Neural cell (in vitro differentiated cells): ENCODE data around the gene PLEKHA1. TPM values are rescaled to one million over a fixed set of nuclear protein-coding genes. Genes with fewer than 3 reads are reported as not detected.

Experiments
- H2AFZ ChIP-seq: fragments of 200-600, 300-800 bp; sonication (generic), shearing (Covaris generic); 2 replicates; pipeline ENCODE4 v1.6.0; 2014; ENCODE audit warnings: low read depth, mild to moderate bottlenecking, antibody characterized with exemption, low read length, moderate library complexity
- H3F3A ChIP-seq: fragments of 200-600 bp; shearing (Covaris generic); 2 replicates; pipeline ENCODE4 v1.6.1; 2016; ENCODE audit warnings: mild to moderate bottlenecking, moderate library complexity, mixed read lengths, antibody characterized with exemption, low read length; ENCODE audit not compliant: insufficient read depth, poor library complexity, severe bottlenecking
- H3K27ac ChIP-seq: fragments of 200-600, 300-800 bp; sonication (generic), shearing (Covaris generic); 2 replicates; pipeline ENCODE4 v1.5.1; 2014; ENCODE audit warnings: mild to moderate bottlenecking, low read length, moderate library complexity
- H3K27me3 ChIP-seq: fragments of 300-800, 200-600 bp; sonication (generic), shearing (Covaris generic); 2 replicates; pipeline ENCODE4 v1.6.0; 2014; ENCODE audit warnings: mild to moderate bottlenecking, low read depth, low read length, moderate library complexity; ENCODE audit not compliant: insufficient read depth
- H3K36me3 ChIP-seq: fragments of 300-800, 200-600 bp; sonication (generic), shearing (Covaris generic); 2 replicates; pipeline ENCODE4 v1.5.1; 2014; ENCODE audit warnings: mild to moderate bottlenecking, antibody characterized with exemption, low read length, moderate library complexity; ENCODE audit not compliant: insufficient read depth
- H3K4me2 ChIP-seq: fragments of 300-800, 200-600 bp; sonication (generic), shearing (Covaris generic); 2 replicates; pipeline ENCODE4 v1.6.0; 2014; ENCODE audit warnings: mild to moderate bottlenecking, low read length
- H3K4me3 ChIP-seq: fragments of 300-800, 200-600 bp; sonication (generic), shearing (Covaris generic); 2 replicates; pipeline ENCODE4 v1.5.1; 2014; ENCODE audit warnings: mild to moderate bottlenecking, low read length, moderate library complexity
- H3K79me2 ChIP-seq: fragments of 200-600 bp; shearing (Covaris generic); replicated peaks from 2 replicates; pipeline ENCODE4 v1.6.0; 2014; ENCODE audit warnings: mild to moderate bottlenecking, low read length, moderate library complexity; ENCODE audit not compliant: insufficient read depth
- H3K9ac ChIP-seq: fragments of 300-800, 200-600 bp; sonication (generic), shearing (Covaris generic); 2 replicates; pipeline ENCODE4 v1.6.1; 2016; ENCODE audit warnings: mild to moderate bottlenecking, low read length, mixed read lengths
- H3K9me2 ChIP-seq: fragments of 200-600 bp; shearing (Covaris generic); 2 replicates; pipeline ENCODE4 v1.6.1; 2016; ENCODE audit warnings: mild to moderate bottlenecking, low read length, mixed read lengths; ENCODE audit not compliant: insufficient read depth
- H3K9me3 ChIP-seq: fragments of 200-600, 300-800 bp; sonication (generic), shearing (Covaris generic); 2 replicates; pipeline ENCODE4 v1.6.1; 2016; ENCODE audit warnings: mild to moderate bottlenecking, mixed run types, low read length, moderate library complexity, mixed read lengths
- H4K20me1 ChIP-seq: fragments of 200-600 bp; shearing (Covaris generic); 2 replicates; pipeline ENCODE4 v1.6.1; 2016; ENCODE audit warnings: mild to moderate bottlenecking, mixed run types; ENCODE audit not compliant: insufficient read depth
- EP300 ChIP-seq: fragments of 450-650 bp; conservative IDR thresholded peaks from 2 replicates; pipeline ENCODE4 v1.6.1; 2014; ENCODE audit warnings: antibody characterized with exemption, mild to moderate bottlenecking, moderate library complexity; ENCODE audit not compliant: poor library complexity, severe bottlenecking
- EZH2 ChIP-seq: fragments of 200-600, 300-800 bp; shearing (Covaris generic), sonication (generic); IDR thresholded peaks from 2 replicates; pipeline ENCODE4 v1.6.1; 2014; ENCODE audit warnings: antibody characterized with exemption, low read length, borderline replicate concordance, mild to moderate bottlenecking; ENCODE audit not compliant: insufficient read depth, poor library complexity, severe bottlenecking
- MXI1 ChIP-seq: fragments of 450-650 bp; conservative IDR thresholded peaks from 2 replicates; pipeline ENCODE4 v1.6.1; 2014; ENCODE audit warnings: antibody characterized with exemption, mild to moderate bottlenecking; ENCODE audit not compliant: poor library complexity, severe bottlenecking
- POLR2AphosphoS5 ChIP-seq: IDR thresholded peaks from 2 replicates; pipeline ENCODE4 v1.6.1; 2012
- RAD21 ChIP-seq: fragments of 450-650 bp; conservative IDR thresholded peaks from 2 replicates; pipeline ENCODE4 v1.6.1; 2014; ENCODE audit warnings: antibody characterized with exemption, mild to moderate bottlenecking, moderate library complexity
- SMC3 ChIP-seq: fragments of 450-650 bp; conservative IDR thresholded peaks from 2 replicates; pipeline ENCODE4 v1.6.1; 2014; ENCODE audit warnings: antibody characterized with exemption, mild to moderate bottlenecking, moderate library complexity; ENCODE audit not compliant: poor library complexity
- TAF1 ChIP-seq: IDR thresholded peaks from 2 replicates; pipeline ENCODE4 v1.6.1; 2012; ENCODE audit warnings: low read depth
- polyA plus RNA-seq: library from polyadenylated mRNA; depleted of rRNA; stranded (reverse); fragments of >200 nt; gene quantifications from 2 replicates; pipeline ENCODE4 v1.2.3, GENCODE V29; 2014
- TF ChIP-seq, protein P1 (sequence below): fragments of 450-650 bp; IDR thresholded peaks from 2 replicates; pipeline ENCODE4 v1.5.1; 2014; ENCODE audit warnings: antibody characterized with exemption, mild to moderate bottlenecking, moderate library complexity; ENCODE audit not compliant: poor library complexity, severe bottlenecking
- TF ChIP-seq, protein P2 (sequence below): IDR thresholded peaks from 2 replicates; pipeline ENCODE4 v1.6.1; 2012; ENCODE audit warnings: borderline replicate concordance

Gene PLEKHA1
- polyA plus RNA-seq, 1 donor from 2014 or later, result 91.9 TPM

DNA sequence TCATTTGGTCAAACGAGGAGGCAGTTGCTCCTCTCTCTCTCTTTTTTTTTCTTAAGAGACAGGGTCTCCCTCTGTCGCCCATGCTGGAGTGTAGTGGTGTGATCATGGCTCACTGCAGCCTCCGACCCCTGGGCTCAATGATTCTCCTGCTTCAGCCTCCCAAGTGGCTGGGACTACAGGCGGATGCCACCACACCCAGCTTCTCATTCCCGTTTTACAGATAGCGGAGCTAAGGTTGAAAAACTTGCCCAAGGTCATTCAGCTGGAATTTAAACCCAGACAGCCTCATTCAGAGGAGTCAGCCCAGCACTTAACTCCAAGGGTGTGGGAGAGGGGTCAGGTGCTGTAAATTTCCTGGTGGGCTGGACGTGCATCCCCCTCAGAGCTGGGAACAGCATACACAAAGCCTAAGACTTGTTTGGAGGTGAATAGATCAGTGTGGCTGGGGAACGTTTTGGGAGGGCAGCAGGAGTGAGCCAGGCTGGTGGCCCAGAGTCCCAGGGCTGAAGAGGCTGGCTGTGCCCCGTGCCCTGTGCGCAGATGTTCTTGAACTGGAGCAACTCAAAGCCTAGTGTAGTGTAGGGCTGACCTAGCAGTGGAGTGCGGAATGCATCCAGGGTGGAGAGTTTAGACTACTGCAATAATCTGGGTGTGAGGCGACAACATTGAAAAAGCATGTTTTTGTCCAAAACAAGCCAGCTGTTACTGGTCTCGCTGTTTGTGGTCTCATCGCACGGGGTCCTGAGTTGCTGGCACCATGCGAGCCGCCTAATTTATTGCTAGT is 89.2 kb downstream of the PLEKHA1 start:
- peaks cover 46% of the 10 kb centered on the region for H3K27me3 ChIP-seq
- H3K9ac ChIP-seq, result no peak overlapping the region
- TF ChIP-seq EP300 (no peak), POLR2AphosphoS5 (no peak), EZH2 (no peak), TAF1 (no peak), MXI1 (no peak), RAD21 (no peak), SMC3 (no peak)
- TF ChIP-seq, protein P1, sequence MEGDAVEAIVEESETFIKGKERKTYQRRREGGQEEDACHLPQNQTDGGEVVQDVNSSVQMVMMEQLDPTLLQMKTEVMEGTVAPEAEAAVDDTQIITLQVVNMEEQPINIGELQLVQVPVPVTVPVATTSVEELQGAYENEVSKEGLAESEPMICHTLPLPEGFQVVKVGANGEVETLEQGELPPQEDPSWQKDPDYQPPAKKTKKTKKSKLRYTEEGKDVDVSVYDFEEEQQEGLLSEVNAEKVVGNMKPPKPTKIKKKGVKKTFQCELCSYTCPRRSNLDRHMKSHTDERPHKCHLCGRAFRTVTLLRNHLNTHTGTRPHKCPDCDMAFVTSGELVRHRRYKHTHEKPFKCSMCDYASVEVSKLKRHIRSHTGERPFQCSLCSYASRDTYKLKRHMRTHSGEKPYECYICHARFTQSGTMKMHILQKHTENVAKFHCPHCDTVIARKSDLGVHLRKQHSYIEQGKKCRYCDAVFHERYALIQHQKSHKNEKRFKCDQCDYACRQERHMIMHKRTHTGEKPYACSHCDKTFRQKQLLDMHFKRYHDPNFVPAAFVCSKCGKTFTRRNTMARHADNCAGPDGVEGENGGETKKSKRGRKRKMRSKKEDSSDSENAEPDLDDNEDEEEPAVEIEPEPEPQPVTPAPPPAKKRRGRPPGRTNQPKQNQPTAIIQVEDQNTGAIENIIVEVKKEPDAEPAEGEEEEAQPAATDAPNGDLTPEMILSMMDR, result no peak
- TF ChIP-seq, protein P2, sequence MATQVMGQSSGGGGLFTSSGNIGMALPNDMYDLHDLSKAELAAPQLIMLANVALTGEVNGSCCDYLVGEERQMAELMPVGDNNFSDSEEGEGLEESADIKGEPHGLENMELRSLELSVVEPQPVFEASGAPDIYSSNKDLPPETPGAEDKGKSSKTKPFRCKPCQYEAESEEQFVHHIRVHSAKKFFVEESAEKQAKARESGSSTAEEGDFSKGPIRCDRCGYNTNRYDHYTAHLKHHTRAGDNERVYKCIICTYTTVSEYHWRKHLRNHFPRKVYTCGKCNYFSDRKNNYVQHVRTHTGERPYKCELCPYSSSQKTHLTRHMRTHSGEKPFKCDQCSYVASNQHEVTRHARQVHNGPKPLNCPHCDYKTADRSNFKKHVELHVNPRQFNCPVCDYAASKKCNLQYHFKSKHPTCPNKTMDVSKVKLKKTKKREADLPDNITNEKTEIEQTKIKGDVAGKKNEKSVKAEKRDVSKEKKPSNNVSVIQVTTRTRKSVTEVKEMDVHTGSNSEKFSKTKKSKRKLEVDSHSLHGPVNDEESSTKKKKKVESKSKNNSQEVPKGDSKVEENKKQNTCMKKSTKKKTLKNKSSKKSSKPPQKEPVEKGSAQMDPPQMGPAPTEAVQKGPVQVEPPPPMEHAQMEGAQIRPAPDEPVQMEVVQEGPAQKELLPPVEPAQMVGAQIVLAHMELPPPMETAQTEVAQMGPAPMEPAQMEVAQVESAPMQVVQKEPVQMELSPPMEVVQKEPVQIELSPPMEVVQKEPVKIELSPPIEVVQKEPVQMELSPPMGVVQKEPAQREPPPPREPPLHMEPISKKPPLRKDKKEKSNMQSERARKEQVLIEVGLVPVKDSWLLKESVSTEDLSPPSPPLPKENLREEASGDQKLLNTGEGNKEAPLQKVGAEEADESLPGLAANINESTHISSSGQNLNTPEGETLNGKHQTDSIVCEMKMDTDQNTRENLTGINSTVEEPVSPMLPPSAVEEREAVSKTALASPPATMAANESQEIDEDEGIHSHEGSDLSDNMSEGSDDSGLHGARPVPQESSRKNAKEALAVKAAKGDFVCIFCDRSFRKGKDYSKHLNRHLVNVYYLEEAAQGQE, result no peak
- H3K9me2 ChIP-seq, result no peaks in the 10 kb centered on the region
- H3K79me2 ChIP-seq, result no peaks in the 10 kb centered on the region
- H3K27ac ChIP-seq, result no peak overlapping the region
- no peaks in the 10 kb centered on the region for H3K9me3 ChIP-seq
- H3K4me2 ChIP-seq, result no peak overlapping the region
- no peak overlapping the region for H3K4me3 ChIP-seq
- no peaks in the 10 kb centered on the region for H3F3A ChIP-seq
- H4K20me1 ChIP-seq, result no peaks in the 10 kb centered on the region
- H2AFZ ChIP-seq, result no peak overlapping the region
- no peaks in the 10 kb centered on the region for H3K36me3 ChIP-seq

DNA sequence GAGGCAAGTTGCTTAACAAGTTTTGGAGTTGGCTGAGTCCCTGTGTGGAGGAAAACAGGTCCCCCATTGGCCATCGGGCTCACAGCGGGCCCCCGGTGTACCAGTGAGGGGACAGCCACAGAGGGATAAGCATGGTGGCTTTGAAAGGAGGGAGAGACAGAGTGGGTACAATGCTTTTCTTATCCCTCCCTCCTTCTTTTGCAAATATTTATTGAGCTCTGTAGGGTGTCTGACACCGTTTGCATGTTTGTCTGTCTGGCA is 89.7 kb downstream of the PLEKHA1 start:
- no peaks in the 10 kb centered on the region for H3K79me2 ChIP-seq
- H3K4me3 ChIP-seq, result no peak overlapping the region
- H3K9ac ChIP-seq, result no peak overlapping the region
- H2AFZ ChIP-seq, result no peak overlapping the region
- H3F3A ChIP-seq, result no peaks in the 10 kb centered on the region
- TF ChIP-seq MXI1 (no peak), EP300 (no peak), TAF1 (no peak), SMC3 (no peak), RAD21 (no peak), EZH2 (no peak), POLR2AphosphoS5 (no peak)
- TF ChIP-seq, protein P1, result no peak
- TF ChIP-seq, protein P2, result no peak
- H3K27me3 ChIP-seq, result peaks cover 44% of the 10 kb centered on the region
- no peak overlapping the region for H3K27ac ChIP-seq
- no peaks in the 10 kb centered on the region for H3K36me3 ChIP-seq
- no peaks in the 10 kb centered on the region for H3K9me2 ChIP-seq
- H3K4me2 ChIP-seq, result no peak overlapping the region
- H4K20me1 ChIP-seq, result no peaks in the 10 kb centered on the region
- H3K9me3 ChIP-seq, result no peaks in the 10 kb centered on the region
